ENCODE measurements around the gene ZIK1. TPM values are rescaled to one million over a fixed set of nuclear protein-coding genes. Genes with fewer than 3 reads are reported as not detected.

The ZIK1 gene
- total and polyA plus RNA-seq, 9 of the 15 experiments (the other 6 are each of a cell fraction or from before 2014, with no cell fraction given) = 0.03 to 0.42 (median 0.15) TPM; not detected in 1

DNA sequence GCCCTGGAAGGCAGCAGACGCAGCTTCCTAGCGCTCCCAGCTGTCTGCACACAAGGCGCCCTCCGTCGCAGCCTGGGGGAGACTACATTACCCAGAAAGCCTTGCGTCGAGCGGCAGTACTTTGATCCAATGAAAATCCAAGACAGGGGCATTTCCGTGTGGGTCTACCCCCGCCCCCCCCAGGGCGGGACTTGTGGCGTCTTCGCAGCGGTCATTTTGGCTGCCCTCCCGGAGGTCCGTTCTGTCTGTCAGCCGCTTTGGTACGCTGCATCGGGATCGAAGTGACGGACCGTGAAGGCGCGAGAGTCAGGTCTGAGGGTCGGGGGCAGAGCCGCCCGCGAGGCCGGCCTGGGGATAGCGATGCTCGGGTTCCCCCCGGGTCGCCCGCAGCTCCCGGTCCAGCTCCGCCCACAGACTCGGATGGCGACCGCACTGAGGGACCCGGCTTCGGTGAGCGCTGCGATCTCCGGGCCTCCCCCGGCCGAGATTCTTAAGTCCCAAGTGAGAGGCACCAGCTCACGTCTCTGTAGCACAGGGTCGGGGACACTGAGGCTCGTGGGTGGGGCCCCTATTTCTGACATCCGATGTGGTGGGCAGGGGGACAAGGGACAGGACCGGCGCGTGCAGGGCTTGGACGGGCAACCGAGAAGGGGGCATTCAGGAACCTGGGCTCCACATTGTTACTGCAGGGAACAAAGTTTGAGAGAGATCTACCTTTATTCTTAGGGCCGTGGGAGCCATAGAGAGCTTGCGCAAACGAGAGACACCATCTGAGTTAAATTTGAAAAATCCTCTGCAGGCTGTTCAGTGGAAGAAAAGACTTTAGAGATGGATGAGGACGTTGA, 49.3 kb downstream of the ZIK1 start, which contains the start of gene ZNF211 (continued):
- TF ChIP-seq, protein P1, sequence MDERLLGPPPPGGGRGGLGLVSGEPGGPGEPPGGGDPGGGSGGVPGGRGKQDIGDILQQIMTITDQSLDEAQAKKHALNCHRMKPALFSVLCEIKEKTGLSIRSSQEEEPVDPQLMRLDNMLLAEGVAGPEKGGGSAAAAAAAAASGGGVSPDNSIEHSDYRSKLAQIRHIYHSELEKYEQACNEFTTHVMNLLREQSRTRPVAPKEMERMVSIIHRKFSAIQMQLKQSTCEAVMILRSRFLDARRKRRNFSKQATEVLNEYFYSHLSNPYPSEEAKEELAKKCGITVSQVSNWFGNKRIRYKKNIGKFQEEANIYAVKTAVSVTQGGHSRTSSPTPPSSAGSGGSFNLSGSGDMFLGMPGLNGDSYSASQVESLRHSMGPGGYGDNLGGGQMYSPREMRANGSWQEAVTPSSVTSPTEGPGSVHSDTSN (CRISPR knock-in tag; IDR thresholded peaks at IDR 0.05; ENCODE audit: low read depth) = peak; percentile 79
- TF ChIP-seq, protein P1 (tag; conservative IDR thresholded peaks at IDR 0.05; ENCODE audit: low read depth) = peak; percentile 98
- TF ChIP-seq, protein P2, sequence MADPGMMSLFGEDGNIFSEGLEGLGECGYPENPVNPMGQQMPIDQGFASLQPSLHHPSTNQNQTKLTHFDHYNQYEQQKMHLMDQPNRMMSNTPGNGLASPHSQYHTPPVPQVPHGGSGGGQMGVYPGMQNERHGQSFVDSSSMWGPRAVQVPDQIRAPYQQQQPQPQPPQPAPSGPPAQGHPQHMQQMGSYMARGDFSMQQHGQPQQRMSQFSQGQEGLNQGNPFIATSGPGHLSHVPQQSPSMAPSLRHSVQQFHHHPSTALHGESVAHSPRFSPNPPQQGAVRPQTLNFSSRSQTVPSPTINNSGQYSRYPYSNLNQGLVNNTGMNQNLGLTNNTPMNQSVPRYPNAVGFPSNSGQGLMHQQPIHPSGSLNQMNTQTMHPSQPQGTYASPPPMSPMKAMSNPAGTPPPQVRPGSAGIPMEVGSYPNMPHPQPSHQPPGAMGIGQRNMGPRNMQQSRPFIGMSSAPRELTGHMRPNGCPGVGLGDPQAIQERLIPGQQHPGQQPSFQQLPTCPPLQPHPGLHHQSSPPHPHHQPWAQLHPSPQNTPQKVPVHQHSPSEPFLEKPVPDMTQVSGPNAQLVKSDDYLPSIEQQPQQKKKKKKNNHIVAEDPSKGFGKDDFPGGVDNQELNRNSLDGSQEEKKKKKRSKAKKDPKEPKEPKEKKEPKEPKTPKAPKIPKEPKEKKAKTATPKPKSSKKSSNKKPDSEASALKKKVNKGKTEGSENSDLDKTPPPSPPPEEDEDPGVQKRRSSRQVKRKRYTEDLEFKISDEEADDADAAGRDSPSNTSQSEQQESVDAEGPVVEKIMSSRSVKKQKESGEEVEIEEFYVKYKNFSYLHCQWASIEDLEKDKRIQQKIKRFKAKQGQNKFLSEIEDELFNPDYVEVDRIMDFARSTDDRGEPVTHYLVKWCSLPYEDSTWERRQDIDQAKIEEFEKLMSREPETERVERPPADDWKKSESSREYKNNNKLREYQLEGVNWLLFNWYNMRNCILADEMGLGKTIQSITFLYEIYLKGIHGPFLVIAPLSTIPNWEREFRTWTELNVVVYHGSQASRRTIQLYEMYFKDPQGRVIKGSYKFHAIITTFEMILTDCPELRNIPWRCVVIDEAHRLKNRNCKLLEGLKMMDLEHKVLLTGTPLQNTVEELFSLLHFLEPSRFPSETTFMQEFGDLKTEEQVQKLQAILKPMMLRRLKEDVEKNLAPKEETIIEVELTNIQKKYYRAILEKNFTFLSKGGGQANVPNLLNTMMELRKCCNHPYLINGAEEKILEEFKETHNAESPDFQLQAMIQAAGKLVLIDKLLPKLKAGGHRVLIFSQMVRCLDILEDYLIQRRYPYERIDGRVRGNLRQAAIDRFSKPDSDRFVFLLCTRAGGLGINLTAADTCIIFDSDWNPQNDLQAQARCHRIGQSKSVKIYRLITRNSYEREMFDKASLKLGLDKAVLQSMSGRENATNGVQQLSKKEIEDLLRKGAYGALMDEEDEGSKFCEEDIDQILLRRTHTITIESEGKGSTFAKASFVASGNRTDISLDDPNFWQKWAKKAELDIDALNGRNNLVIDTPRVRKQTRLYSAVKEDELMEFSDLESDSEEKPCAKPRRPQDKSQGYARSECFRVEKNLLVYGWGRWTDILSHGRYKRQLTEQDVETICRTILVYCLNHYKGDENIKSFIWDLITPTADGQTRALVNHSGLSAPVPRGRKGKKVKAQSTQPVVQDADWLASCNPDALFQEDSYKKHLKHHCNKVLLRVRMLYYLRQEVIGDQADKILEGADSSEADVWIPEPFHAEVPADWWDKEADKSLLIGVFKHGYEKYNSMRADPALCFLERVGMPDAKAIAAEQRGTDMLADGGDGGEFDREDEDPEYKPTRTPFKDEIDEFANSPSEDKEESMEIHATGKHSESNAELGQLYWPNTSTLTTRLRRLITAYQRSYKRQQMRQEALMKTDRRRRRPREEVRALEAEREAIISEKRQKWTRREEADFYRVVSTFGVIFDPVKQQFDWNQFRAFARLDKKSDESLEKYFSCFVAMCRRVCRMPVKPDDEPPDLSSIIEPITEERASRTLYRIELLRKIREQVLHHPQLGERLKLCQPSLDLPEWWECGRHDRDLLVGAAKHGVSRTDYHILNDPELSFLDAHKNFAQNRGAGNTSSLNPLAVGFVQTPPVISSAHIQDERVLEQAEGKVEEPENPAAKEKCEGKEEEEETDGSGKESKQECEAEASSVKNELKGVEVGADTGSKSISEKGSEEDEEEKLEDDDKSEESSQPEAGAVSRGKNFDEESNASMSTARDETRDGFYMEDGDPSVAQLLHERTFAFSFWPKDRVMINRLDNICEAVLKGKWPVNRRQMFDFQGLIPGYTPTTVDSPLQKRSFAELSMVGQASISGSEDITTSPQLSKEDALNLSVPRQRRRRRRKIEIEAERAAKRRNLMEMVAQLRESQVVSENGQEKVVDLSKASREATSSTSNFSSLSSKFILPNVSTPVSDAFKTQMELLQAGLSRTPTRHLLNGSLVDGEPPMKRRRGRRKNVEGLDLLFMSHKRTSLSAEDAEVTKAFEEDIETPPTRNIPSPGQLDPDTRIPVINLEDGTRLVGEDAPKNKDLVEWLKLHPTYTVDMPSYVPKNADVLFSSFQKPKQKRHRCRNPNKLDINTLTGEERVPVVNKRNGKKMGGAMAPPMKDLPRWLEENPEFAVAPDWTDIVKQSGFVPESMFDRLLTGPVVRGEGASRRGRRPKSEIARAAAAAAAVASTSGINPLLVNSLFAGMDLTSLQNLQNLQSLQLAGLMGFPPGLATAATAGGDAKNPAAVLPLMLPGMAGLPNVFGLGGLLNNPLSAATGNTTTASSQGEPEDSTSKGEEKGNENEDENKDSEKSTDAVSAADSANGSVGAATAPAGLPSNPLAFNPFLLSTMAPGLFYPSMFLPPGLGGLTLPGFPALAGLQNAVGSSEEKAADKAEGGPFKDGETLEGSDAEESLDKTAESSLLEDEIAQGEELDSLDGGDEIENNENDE (IDR thresholded peaks at IDR 0.05; ENCODE audit: low read depth, low read length) = no peak
- TF ChIP-seq ZNF584 (CRISPR knock-in tag; IDR thresholded peaks at IDR 0.05; ENCODE audit: low read depth) (no peak), ELF1 (tag; IDR thresholded peaks at IDR 0.05) (peak; percentile 87), POLR2G (IDR thresholded peaks at IDR 0.05; ENCODE audit: low read depth, low read length) (peak; percentile 83), SMARCB1 (IDR thresholded peaks at IDR 0.05; ENCODE audit: insufficient read length, low read depth) (no peak), ZNF764 (CRISPR knock-in tag; IDR thresholded peaks at IDR 0.05; ENCODE audit: low read depth) (no peak), CHD4 (IDR thresholded peaks at IDR 0.05; ENCODE audit: insufficient read depth, insufficient replicate concordance, low read depth, low read length, poor library complexity, severe bottlenecking) (no peak)
- TF ChIP-seq, protein P3, sequence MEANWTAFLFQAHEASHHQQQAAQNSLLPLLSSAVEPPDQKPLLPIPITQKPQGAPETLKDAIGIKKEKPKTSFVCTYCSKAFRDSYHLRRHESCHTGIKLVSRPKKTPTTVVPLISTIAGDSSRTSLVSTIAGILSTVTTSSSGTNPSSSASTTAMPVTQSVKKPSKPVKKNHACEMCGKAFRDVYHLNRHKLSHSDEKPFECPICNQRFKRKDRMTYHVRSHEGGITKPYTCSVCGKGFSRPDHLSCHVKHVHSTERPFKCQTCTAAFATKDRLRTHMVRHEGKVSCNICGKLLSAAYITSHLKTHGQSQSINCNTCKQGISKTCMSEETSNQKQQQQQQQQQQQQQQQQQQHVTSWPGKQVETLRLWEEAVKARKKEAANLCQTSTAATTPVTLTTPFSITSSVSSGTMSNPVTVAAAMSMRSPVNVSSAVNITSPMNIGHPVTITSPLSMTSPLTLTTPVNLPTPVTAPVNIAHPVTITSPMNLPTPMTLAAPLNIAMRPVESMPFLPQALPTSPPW (CRISPR knock-in tag; IDR thresholded peaks at IDR 0.05) = peak; percentile 95

Measured in K562 (cell line).